Amygdala (tissue), 56 donors: ENCODE results near the gene ZNF414.
A peak's percentile ranks its signal among the peaks of the same experiment; 100 is the strongest.

Source experiments
- DNase-seq, 56 donors: peaks; one replicate each; lab custom pipeline; 2025; lab: John Stamatoyannopoulos, UW

Gene ZNF414

GRCh38 chr19:8469613-8470368, 44.2 kb downstream of the ZNF414 start:
- no peak for DNase-seq

GRCh38 chr19:8468761-8469373, 45.1 kb downstream of the ZNF414 start:
- DNase-seq = no peak

- DNase-seq = no peak
These were observed 45.8 kb downstream of the ZNF414 start for GRCh38 chr19:8468124-8468523.

- no peak for DNase-seq
These were observed 47.9 kb downstream of the ZNF414 start for GRCh38 chr19:8466018-8466417.

- no peak for DNase-seq
These were observed 50.6 kb downstream of the ZNF414 start for GRCh38 chr19:8463365-8463764.

GRCh38 chr19:8462571-8462970, 51.4 kb downstream of the ZNF414 start:
- peak in 1 of 56 donors; percentile 7 for DNase-seq

- DNase-seq = no peak
These were observed 52.1 kb downstream of the ZNF414 start for GRCh38 chr19:8461891-8462290.

GRCh38 chr19:8461376-8461775, 52.6 kb downstream of the ZNF414 start:
- no peak for DNase-seq

GRCh38 chr19:8460516-8461298, 53.3 kb downstream of the ZNF414 start:
- DNase-seq = no peak
